NOMO-1 (cell line): ENCODE measurements around the gene SEMA3C.

ENCODE experiments used
- DNase-seq, 2 experiments: peaks; one replicate each; lab custom pipeline; 2025; ENCODE audit not compliant: unreplicated experiment in 2 of 2; lab: John Stamatoyannopoulos, UW

Gene SEMA3C

GRCh38 chr7:80711531-80711930, 207.3 kb downstream of the SEMA3C start:
- no peak for DNase-seq

GRCh38 chr7:80708123-80708522, 210.7 kb downstream of the SEMA3C start:
- peak; percentile 98 to 100 for DNase-seq

GRCh38 chr7:80707318-80707717, 211.5 kb downstream of the SEMA3C start:
- DNase-seq = peak in 1 of 2 experiments; percentile 62

GRCh38 chr7:80705130-80705781, 213.6 kb downstream of the SEMA3C start:
- DNase-seq = peak in 1 of 2 experiments; percentile 49

- no peak for DNase-seq
Observed at GRCh38 chr7:80703272-80703671, 215.6 kb downstream of the SEMA3C start.

- peak; percentile 61 to 89 for DNase-seq
Observed at GRCh38 chr7:80699721-80700256, 219.1 kb downstream of the SEMA3C start.

GRCh38 chr7:80699045-80699638, 219.7 kb downstream of the SEMA3C start:
- DNase-seq = peak; percentile 78 to 92
